HG02571 (cell line): Measurements from ENCODE around the gene ARSB.
"Not testable (repeated sequence)": the region's sequence is repeated elsewhere in the genome, so short reads cannot be mapped to it uniquely, and the experiment has no call there.

Source experiments
- ATAC-seq: cut with Tn5 transposase; IDR thresholded peaks from one replicate; pipeline ENCODE4 v1.9.1; 2021; ENCODE audit warnings: mild to moderate bottlenecking, moderate library complexity; ENCODE audit not compliant: unreplicated experiment

Gene ARSB

DNA sequence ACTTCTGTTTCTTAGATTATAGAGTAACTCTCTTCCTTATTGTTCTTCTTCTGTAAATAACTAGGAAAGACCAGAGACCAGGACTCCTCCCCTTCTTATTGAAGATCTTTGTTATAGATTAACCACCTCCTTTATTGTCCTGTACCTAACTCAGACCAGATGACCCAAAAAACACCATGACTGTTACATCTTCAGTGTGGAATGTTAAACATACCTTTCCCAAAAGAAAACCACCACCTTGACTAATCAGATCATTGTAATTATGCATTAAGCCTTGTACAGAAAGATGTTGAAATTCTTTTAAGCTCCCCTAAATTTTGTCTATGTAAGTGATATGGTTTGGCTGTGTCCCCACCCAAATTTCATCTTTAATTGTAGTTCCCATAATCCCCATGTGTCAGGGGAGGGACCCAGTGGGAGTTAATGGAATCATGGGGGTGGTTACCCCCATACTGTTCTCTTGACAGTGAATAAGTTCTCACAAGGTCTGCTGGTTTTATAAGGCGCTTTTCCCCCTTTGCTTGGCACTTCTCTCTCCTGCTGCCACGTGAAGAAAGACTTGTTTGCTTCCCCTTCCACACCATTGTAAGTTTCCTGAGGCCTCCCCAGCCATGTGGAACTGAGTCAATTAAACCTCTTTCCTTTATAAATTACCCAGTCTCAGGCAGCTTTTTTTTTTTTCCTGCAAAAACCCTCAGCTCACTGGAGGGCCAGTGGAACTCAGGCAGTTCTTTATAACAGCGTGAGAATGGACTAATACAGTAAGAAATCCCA, 26.3 kb downstream of the ARSB start:
- ATAC-seq, result no peak

- no peak for ATAC-seq
Measured at GRCh38 chr5:78956901-78957300, 28.2 kb downstream of the ARSB start.

DNA sequence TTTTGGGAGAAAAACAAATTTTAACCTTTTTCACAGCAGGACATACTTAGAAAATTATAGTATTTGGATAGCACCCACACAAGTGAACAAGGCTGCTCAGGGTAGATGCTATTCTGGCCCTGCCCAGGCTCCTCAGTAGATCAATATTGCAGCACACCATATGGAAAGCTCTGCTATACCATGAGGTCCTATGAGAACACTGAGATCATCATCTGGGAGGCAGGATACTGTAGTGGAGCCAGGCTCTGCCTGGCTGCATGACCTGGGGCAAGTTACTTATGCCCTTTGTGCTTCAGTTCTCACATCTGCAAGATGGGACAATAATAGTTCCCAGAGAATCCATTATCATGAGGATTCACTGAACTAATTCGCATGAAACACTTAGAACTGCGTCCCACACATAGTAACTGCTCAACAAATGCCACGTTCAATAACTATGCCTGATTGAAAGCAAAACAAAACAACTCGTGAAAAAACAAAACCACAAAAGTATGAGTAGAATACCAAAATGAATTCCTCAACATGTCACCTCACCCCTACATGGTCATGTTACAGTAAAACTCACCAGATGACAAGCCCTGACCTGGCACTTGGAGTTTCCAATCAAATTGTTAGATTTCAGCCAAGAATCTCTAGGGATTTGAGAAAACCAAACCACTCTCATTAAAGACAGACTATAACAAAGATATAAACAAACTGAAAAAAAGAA, 31.9 kb downstream of the ARSB start:
- ATAC-seq, result no peak

- no peak for ATAC-seq
Measured at GRCh38 chr5:78930721-78931120, 54.4 kb downstream of the ARSB start.

DNA sequence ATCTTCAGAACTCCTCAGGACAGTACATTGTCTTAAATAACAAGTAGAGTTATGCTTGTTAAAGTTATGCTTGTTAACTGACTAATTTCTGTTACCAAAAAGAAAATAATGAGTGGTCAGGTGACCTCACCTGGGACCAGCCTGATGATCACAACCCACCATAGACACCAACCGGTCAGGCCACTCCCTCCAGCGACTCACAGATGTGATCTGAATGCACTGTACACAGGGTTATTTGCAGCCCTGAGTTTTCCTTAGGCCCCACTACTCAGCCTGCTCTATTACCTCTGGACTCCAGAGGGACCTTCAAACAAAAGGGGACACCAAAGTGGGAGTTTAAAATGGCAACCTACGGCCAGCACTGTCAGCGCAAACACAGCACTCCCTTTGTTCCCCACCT, 55.3 kb downstream of the ARSB start:
- no peak for ATAC-seq

DNA sequence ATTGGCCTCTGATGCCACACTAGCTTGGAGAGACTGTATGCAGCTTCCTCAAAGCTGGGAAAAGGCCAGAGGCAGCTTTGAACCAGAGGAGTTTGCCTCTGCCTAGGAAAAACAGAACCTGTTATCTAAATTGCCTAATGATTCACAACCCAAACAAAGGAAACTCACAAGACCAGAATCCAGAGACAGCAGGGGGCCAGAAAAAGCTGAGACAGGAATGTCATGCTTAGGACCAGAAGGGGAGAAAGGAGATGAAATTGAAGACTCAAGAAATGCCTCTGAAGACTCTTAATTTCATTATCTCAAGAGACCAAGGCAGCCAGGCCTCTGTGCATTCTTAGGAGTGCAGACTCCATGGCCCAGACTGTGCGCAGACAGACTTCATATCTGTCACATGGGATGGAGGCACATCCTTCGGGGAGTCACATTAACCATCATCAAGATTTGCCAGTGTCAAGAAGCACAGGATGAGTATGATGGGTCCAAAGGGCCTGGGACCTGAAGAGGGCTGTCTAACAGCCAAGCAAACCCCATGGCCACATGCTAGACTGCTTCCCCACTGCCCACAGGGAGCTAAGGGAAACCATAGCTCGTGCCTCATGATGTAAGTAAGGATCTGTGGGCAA, 57.3 kb downstream of the ARSB start:
- no peak for ATAC-seq

GRCh38 chr5:78926252-78926651, 58.9 kb downstream of the ARSB start:
- ATAC-seq, result no peak

DNA sequence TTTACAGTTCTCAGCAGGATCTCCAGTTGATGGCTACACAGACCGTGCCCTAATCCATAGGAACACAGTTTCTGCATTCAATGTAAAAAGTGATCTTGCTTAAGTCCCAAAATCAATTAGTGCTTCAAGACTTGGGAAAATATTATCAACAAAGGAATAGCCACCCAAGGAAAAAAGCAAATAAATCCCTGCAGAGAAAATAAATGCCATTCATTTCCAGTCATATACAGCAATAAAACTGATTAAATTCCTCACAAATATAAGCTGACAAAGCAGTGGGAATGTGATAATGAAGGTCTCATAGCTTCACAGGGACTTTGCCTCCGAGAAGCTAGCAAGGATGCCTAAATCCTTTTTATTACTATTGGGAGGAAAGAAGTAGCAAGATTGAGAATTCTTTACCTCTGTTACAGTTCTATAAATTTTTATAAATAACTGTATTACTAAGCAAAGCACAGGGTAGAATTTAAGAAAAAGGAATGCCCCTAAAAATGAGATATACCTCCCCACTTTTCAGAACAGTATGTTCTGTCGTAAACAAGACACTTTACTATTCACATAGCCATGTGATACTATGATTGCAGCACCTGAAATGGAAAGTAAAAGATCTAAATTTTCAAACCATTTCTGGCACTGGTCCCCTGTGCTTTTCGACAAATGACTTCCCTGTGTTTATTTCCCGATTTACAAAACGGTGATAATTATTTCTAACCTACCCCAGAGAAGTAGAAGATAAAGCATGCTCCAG, 59.8 kb downstream of the ARSB start:
- no peak for ATAC-seq

- no peak for ATAC-seq
Measured at GRCh38 chr5:78923622-78923970, 61.5 kb downstream of the ARSB start.

DNA sequence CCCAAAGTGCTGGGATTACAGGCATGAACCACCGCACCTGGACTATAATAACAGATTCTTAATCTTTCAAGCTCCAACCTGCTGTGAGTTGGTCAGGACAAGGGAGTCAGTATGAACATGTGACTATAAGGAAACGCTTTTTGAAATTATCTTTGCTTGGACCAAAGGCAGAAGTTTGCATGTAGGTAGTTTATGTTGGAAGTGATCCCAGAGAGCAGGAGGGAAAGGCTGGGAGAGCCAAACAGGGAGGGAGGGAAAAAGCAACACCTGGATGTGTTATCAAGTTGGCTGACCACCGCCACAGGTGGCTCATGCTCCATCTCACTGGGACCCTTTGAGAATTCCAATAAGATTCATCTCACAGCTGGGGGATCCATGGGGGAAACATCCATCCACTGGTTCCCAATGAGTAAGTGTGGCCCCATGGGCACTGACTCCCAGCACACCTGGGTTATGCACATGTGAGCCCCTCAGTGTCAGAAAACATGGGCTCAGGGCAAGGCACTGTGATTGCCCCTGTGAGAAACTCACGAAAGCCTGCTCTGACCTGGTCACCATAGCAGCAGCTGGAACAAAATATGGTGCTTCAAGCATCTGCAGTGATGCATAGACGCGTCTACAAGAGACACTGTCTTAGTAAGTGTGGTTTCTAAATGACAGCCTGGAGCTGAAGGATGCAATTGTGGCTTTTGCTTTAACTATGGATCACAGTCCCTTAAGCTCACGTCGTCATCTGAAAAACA, 62.1 kb downstream of the ARSB start:
- ATAC-seq, result no peak

- no peak for ATAC-seq
Measured at GRCh38 chr5:78920604-78921003, 64.5 kb downstream of the ARSB start.

DNA sequence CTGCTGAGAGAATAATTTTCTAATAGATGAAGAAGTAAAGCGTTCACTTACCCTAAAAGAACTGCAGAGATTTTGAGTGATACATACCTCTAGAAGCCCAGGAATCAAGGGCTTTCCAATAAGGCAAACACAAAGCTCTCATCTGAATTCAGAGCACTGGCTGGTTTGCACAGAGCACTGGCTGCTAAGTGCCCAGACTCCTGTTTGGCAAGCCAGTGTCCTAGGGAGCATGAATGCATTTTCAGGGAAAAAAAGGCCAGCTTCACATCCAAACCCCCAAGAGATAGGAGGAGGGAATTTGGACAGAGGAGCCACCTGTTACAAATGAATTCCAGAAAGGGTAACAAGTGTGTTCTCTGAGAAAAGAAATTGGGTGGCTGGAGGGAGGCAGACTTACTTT, 65.3 kb downstream of the ARSB start:
- ATAC-seq, result no peak

DNA sequence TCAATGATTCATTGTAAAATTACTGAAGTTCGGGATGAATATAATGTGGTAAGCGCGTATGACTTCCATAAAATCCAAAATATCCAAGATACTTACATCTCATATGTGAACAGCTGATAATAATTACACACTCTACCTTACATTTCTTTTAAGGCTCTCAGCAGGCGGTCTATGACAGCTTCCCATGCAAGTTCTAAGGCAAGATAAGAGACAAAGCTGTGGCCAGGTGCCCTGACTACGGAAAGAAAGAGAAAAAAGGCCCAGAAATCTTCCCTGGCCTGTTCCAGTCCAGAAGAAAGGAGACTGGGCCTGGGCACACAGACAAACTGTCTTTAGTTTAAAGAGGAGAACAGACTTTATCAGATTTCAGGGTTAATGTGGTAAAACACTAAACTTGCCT, 69.1 kb downstream of the ARSB start:
- no peak for ATAC-seq

DNA sequence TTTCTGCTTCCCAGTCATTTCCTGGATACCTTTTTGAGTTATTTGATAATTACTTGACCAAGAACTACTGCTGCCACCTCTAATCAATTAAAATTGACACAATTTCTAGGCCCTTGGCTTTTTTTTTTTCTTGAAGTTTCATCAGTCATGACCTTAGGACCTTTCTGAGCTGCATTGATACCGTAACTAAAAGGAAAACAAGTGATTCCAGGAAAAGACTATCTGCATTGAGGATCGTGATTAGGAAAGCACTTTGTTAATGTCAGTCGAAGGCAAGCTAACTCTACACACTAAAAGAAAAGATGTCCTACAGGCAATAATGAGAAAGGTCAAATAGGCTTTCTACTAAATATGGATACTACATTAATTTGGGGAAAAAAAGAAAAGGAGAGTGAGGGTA, 69.9 kb downstream of the ARSB start:
- ATAC-seq, result no peak

- ATAC-seq, result no peak
Measured at GRCh38 chr5:78912811-78913210, 72.3 kb downstream of the ARSB start.

- ATAC-seq, result no peak
Measured at GRCh38 chr5:78912085-78912771, 72.9 kb downstream of the ARSB start.

DNA sequence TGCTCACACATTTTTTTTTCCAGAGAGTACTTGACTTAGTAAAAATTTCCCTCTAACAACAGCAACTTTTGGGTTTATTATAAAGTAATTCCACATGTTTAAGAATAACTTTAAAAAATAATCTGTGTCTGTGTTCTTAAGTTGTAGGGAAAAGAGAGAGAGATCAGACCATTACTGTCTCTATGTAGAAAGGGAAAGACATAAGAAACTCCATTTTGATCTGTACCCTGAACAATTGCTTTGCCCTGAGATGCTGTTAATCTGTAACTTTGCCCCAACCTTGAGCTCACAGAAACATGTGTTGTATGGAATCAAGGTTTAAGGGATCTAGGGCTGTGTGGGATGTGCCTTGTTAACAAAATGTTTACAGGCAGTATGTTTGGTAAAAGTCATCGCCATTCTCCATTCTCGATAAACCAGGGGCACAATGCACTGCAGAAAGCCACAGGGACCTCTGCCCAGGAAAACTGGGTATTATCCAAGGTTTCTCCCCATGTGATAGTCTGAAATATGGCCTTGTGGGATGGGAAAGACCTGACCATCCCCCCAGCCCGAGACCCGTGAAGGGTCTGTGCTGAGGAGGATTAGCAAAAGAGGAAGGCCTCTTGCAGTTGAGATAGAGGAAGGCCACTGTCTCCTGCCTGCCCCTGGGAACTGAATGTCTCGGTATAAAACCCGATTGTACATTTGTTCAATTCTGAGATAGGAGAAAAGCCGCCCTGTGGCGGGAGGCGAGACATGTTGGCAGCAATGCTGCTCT, 75.7 kb downstream of the ARSB start:
- ATAC-seq, result not testable (repeated sequence)

DNA sequence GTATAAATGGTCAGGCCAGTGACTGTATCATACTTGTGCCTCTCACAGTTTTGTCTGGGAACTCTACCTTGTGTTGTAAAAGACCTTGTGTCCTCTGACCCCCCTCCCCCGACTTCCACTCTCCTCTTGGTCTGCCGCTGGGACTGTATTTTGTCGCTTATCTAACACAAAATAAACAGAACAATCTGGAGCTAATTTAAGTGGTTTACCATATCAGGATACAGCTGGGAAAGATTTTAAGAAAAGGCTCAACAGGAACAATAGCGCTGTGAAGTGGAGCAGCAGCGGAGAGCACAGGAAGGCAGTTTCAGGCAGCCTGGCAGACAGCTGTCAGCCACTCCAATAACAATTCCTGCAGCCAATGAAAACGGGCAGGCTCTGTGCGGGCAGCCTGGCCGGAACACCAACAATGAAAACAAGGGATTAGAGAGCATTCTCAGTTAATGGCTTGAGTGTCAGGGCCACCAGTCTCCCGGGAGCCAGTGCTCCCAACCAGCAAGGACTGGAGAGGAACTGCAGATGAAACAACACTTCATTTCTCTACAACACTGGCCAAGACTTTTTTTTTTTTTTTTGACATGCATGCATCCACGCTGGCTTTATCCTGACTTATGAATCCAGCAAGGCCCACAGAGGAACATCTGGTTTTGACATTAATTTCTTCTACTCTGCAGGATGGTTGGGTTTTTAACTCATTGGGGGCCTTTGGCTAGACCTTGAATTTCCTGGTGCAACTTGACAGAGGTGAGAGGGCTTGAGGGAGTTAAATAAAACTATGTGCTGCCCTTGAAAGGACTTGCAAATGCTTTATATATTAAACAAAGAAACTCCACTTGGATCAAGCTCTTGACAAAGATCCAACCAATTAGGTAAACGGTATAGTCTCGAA, 76.7 kb downstream of the ARSB start:
- ATAC-seq, result no peak
